GM19397 (cell line): ENCODE data around the gene OLIG3.

Experiments
- ATAC-seq: cut with Tn5 transposase; IDR thresholded peaks from one replicate; pipeline ENCODE4 v1.9.1; 2021; ENCODE audit warnings: mild to moderate bottlenecking, moderate library complexity; ENCODE audit not compliant: unreplicated experiment

OLIG3 gene

GRCh38 chr6:137494281-137494987 lies at the start of gene OLIG3:
OLIG3 (minus strand) TSS chr6:137494394; CDS start chr6:137494170, 224 bp downstream.
- ATAC-seq, result no peak

GRCh38 chr6:137543114-137543513 lies 48.9 kb upstream of the OLIG3 start:
- ATAC-seq, result no peak

- ATAC-seq, result no peak
Observed at GRCh38 chr6:137542713-137543112, 48.5 kb upstream of the OLIG3 start.

GRCh38 chr6:137541534-137542063 lies 47.4 kb upstream of the OLIG3 start:
- no peak for ATAC-seq

- no peak for ATAC-seq
Observed at GRCh38 chr6:137536104-137536773, 42.0 kb upstream of the OLIG3 start.

- ATAC-seq, result no peak
Observed at GRCh38 chr6:137531376-137532092, 37.3 kb upstream of the OLIG3 start.

- no peak for ATAC-seq
Observed at GRCh38 chr6:137530404-137530803, 36.2 kb upstream of the OLIG3 start.

- ATAC-seq, result no peak
Observed at GRCh38 chr6:137522831-137523230, 28.6 kb upstream of the OLIG3 start.

GRCh38 chr6:137522198-137522798 lies 28.1 kb upstream of the OLIG3 start:
- ATAC-seq, result no peak

GRCh38 chr6:137520520-137520919 lies 26.3 kb upstream of the OLIG3 start:
- no peak for ATAC-seq

GRCh38 chr6:137519629-137520176 lies 25.5 kb upstream of the OLIG3 start:
- no peak for ATAC-seq

- no peak for ATAC-seq
Observed at GRCh38 chr6:137518386-137518983, 24.3 kb upstream of the OLIG3 start.

GRCh38 chr6:137514418-137514817 lies 20.2 kb upstream of the OLIG3 start:
- ATAC-seq, result no peak

- ATAC-seq, result no peak
Observed at GRCh38 chr6:137512757-137513605, 18.8 kb upstream of the OLIG3 start.

GRCh38 chr6:137510923-137511322 lies 16.7 kb upstream of the OLIG3 start:
- ATAC-seq, result no peak

GRCh38 chr6:137498481-137499190 lies 4.4 kb upstream of the OLIG3 start:
- no peak for ATAC-seq

GRCh38 chr6:137497721-137498463 lies 3.7 kb upstream of the OLIG3 start:
- no peak for ATAC-seq
